Measurements from ENCODE around the gene FBN1.
A peak's percentile ranks its signal among the peaks of the same experiment; 100 is the strongest.

Gene FBN1

GRCh38 chr15:48406266-48406891 is 239.1 kb downstream of the FBN1 start:
- no peak for ATAC-seq
- TF ChIP-seq CSRNP3 (CRISPR knock-in tag; IDR thresholded peaks at IDR 0.05) (no peak), ZNF565 (CRISPR knock-in tag; conservative IDR thresholded peaks at IDR 0.05; ENCODE audit: low read depth) (no peak), CSDC2 (CRISPR knock-in tag; IDR thresholded peaks at IDR 0.05) (no peak), ZFP3 (CRISPR knock-in tag; IDR thresholded peaks at IDR 0.05) (no peak), ZNF8 (CRISPR knock-in tag; IDR thresholded peaks at IDR 0.05) (no peak), PPARA (CRISPR knock-in tag; IDR thresholded peaks at IDR 0.05; ENCODE audit: borderline replicate concordance) (no peak), TOX (CRISPR knock-in tag; IDR thresholded peaks at IDR 0.05; ENCODE audit: borderline replicate concordance) (no peak), POU6F1 (CRISPR knock-in tag; IDR thresholded peaks at IDR 0.05; ENCODE audit: borderline replicate concordance, low read depth) (no peak), PATZ1 (CRISPR knock-in tag; IDR thresholded peaks at IDR 0.05; ENCODE audit: borderline replicate concordance) (no peak), SNAI2 (CRISPR knock-in tag; IDR thresholded peaks at IDR 0.05) (no peak), GLIS3 (CRISPR knock-in tag; IDR thresholded peaks at IDR 0.05) (no peak)

- ATAC-seq, result no peak
- TF ChIP-seq POU6F1 (CRISPR knock-in tag; IDR thresholded peaks at IDR 0.05; ENCODE audit: borderline replicate concordance, low read depth) (no peak), CREB5 (CRISPR knock-in tag; IDR thresholded peaks at IDR 0.05; ENCODE audit: low read depth) (no peak), CSDC2 (CRISPR knock-in tag; IDR thresholded peaks at IDR 0.05) (no peak), RARB (CRISPR knock-in tag; IDR thresholded peaks at IDR 0.05) (no peak), ZNF565 (CRISPR knock-in tag; conservative IDR thresholded peaks at IDR 0.05; ENCODE audit: low read depth) (no peak), ZFP3 (CRISPR knock-in tag; IDR thresholded peaks at IDR 0.05) (no peak), SNAI2 (CRISPR knock-in tag; IDR thresholded peaks at IDR 0.05) (no peak), TSHZ2 (CRISPR knock-in tag; IDR thresholded peaks at IDR 0.05) (no peak)
These were observed 242.9 kb downstream of the FBN1 start for GRCh38 chr15:48402427-48403177.

GRCh38 chr15:48400086-48400485 is 245.4 kb downstream of the FBN1 start:
- peak; percentile 4; the same call in 2 of the 3 replicates for ATAC-seq

More at GRCh38 chr15:48400086-48400485, 245.4 kb downstream of the FBN1 start:
- TF ChIP-seq ZFP30 (CRISPR knock-in tag; IDR thresholded peaks at IDR 0.05) (no peak), TCF4 (CRISPR knock-in tag; IDR thresholded peaks at IDR 0.05; ENCODE audit: borderline replicate concordance) (no peak), TSHZ2 (CRISPR knock-in tag; IDR thresholded peaks at IDR 0.05) (no peak), TOX (CRISPR knock-in tag; IDR thresholded peaks at IDR 0.05; ENCODE audit: borderline replicate concordance) (no peak), ISL1 (CRISPR knock-in tag; IDR thresholded peaks at IDR 0.05) (no peak), CSDC2 (CRISPR knock-in tag; IDR thresholded peaks at IDR 0.05) (no peak)
